ENCODE data around the gene PSMA7.

Gene PSMA7

DNA sequence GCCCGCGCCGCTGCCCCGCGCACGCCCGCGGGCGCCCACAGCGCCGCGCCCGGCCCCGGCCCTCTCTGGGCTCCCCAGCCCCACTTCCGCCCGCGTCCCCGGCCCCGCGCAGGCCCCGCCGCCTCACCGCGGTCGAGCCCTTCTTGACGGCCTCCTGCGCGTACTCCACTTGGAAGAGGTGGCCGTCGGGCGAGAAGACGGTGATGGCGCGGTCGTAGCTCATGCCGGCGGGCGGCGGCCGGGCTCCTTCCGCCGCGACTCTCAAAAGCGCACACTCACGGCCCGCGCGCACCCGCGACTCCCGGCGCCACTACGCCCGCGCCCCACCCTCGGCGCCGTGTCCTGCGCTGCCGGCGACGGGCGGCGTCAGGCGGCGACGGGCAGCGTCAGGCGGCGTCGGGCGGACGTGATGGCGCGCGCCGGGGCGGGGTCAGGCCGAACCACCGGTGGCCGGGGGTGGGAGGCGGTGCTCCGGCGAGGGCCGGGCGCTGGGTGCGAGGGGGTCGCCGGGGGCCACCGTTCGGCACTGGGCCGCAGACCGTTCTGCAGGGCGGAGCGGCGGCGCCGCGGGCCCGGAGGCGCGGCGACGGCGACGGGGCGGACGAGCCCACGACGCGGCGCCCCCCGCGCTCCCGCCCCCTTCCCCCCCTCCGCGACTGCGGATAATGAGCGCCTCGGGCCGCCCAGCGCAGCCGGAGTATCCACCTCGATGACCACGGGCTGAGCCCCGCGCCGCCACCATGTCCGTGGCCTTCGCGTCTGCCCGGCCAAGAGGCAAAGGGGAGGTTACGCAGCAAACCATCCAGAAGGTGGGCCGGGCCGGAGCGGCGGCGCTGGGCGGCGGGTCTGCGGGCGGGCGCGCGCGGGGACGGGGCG, at the start of gene PSMA7, which contains the start of gene SS18L1:
PSMA7 (minus strand) TSS at position 314 of the 876 bp plus-strand sequence; CDS start at position 223, 91 bp downstream.
SS18L1 (plus strand) TSS at position 689 of the 876 bp plus-strand sequence; CDS start at position 741, 52 bp downstream.
- DNase-seq = peak; percentile 77

DNA sequence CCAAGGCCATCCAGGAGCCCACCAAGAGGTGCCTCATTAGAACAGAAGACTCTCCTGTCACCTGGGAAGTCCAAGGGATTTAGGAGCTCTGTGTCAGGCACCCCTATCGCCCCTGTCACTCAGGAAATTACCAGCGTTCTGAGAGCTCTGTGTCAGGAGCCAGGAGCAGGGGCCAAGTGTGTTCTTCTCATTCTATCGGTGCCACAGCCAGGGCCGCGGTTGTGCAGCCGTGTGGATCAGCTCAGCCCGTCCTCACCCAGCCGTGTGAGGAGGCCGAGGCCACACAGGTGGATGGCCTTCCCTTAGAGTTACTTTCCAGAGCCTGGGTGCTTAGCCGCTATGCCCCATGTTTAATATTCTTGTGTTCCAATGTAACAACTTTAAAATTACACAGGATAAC, 49.4 kb upstream of the PSMA7 start:
- no peak for DNase-seq

DNA sequence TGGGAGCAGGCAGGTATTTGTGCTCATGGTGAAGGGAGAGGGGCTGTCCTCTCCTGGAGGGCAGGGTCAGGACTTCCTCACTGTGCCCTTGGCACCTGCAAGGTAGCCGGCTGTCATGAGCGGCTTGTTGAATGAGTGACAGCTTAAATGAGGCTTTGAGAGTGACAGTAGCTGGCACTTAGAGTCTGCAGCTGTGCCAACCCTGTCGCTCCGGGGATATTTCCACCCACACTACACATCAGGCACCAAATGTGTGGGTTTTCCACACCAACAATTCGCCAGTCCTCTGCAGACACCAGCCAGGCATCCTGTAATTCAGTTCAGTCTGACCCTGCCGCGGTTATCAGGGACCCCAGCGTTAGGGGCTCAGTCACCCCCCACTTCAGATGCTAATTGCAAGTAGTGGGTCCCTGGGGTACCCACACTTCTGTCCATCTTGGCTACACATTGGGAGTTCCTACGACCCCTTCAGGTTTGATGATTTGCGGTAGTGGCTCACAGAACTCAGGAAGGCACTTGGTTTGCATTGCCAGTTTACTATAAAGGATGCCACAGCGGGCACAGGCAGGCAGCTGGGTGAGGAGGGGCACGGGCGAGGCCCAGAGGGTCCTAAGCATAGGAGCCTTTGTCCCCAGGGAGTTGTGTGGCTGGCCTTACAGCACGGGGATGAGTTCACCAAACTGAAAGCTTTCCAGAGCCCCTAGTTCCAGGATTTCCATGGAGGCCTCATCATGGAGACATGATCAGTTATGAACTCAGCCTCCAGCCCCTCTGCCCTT, 48.8 kb upstream of the PSMA7 start:
- no peak for DNase-seq

DNA sequence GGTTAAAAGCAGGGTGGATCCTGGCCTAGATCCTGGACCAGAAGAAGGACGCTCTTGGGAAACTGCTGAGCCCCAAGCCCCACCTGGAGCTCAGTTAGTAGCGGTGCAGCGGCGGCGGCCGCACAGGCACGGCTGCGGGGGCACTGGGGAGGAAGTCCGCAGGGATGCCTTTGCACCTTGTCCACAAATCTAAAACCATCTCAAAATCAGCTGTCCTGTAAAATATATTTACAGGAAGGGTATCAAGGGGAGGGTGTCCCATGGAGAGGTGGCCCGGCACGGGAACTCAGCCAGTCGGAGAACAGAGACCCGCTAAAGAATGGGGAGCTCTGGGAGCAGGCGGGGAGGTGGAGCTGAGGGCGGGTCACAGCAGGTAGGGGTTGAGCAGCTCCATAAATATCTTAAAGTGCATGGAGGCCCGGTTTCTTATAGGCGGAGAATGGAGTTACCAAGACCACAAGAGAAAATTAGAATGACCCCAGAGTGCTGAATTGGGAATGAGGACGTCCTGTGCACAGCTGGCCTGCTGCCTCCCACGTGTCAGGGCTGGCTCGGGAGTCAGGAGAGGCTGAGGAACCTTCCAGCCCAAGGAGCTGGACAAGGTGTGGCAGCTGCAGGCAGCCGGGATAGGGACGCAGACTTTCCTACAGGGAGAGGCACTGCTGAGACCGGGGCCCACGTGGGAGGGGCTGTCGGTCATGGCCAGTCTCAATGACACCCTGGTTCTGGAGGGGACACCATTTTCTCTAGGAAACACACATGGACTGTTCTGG, 47.6 kb upstream of the PSMA7 start:
- no peak for DNase-seq

DNA sequence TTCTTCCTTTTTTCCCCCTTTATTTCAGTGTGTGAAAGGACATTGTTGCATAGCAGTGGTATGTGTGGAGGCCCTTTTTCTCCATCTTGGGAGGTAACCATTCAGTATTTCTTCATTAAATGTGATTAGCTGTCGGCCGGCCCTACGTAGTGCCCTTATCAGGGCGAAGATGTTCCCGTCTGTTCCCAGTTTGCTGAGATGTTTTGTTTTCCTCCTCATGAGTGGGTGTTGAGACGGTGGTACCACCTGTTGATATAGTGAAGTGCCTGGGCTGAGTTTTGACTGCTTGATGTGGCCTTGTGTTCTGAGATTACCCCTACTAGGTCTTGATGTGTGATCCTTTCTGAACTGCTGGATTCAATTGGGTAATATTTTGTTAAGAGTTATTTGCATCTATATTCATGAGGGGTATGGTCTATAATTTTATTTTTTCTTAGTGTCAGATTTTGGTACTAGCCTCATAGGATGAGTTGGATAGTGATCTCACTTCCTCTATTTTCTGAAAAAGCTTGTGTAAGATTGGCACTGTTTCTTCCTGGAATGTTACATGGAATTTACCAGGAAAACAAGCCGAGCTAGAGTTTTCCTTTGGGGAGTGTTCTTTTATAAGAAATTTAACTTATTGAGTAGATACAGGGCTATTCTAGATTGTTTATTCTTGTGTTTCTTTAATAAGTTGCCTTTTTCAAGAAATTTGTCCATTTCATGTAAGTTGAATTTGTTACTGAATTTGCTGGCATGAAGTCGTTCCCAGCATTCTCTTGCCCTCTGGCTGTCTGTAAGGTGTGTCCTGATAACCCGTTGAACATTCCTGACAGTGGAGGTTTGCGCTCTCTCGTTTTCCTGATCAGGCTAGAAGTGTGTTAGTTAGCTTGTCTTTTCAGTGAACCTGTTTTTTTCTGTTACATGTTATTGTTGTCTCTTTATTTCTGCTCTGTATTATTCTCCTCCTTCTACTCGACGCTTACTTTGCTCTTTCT, 44.0 kb upstream of the PSMA7 start:
- DNase-seq = no peak

DNA sequence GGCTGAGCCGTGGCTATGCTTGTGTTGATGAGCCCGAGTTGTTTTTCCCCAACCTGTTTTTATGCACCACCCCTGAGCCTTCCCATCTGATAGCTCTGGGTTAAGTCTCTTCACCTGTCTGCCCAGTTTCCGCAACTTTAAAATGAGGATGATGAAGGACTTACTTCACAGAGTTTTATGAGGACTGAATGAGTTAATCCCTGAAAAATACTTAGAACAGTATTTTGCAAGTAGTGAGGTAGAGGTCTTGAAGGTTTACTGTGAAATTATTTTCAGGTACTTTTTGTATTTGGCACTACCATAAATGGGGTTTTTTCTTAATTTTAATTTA, 42.9 kb upstream of the PSMA7 start:
- DNase-seq = no peak

DNA sequence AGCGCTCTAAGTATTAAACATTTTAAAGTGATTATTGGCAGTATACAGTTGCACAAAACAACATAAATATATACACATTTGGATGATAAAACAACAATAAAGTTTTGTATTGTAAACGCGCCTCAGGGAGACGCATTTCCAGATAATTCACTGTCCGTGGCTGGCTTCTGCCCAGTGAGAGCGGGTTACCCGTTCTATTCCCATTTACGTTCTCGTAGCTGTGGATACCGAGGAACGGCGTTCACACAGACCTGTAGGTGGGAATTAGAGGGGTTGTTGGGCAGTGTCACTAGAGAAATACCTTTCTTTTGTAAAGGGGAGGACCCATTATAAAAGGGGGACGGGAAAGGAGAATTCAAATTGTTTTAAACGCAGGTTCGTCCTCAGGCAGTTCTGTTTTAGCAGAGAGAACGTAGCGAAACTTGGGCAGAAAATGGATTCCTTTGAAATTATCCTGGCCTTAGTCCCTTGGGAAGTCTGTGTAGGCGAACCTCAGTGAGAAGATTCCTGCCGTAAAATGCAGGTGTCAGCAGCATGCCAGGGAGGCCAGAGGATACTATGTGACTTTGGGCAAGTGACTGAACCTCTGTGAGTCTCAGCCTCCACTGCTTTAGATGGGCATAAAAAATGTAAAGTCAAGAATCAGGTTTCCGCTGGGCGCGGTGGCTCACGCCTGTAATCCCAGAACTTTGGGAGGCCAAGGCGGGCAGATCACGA, 40.4 kb upstream of the PSMA7 start:
- DNase-seq = no peak

DNA sequence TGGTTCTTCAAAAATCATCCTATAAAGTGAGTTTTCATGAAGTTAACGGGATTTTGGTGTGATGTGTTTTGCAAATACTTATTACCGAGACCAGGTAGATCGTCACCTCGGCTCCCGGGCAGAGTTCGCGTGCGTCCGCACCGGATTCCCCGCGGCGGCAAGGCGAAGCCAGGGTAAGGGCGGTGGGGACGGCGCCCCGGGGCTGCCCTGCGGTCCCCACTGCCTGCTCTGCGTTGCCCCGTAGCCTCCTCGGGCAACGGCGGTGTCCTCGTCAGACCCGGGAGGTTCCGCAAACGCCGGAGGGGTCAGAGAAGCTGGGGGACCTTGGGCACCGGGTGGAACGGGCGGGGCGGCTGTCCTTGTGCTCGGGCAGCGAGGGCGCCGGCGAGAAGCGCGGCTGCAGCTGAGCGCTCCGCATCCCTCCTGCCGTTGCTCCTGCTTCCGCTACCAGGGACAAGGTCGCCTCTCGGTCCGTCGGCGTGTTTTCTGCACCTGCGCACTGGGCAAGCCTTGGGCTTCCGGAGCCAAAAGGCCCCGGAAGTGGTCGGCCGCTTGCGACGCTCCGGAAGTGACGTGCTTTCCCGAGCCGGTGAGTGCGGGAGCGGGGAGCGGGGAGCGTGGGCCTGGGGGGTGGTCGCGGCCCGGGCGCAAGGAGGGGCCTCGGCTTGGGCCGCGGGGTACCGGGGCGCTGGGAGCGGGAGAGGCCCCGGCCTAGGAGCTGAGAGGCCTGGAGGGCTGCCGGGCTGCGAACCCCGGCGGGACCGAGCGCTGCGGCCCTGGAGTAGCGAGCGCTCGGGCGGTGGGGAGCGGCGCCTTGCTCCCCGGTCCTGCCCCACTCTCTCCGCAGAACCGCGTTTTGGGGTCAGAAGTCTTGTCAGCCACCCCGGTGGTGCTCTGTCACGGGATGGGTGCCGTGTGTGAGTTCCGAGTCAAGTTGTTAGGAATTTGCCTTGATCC, 39.6 kb upstream of the PSMA7 start, which contains the start of gene MTG2:
MTG2 (plus strand) TSS at position 560 of the 957 bp plus-strand sequence. CDS start 10,393 bp downstream, outside the sequence.
- peak; percentile 90 for DNase-seq

DNA sequence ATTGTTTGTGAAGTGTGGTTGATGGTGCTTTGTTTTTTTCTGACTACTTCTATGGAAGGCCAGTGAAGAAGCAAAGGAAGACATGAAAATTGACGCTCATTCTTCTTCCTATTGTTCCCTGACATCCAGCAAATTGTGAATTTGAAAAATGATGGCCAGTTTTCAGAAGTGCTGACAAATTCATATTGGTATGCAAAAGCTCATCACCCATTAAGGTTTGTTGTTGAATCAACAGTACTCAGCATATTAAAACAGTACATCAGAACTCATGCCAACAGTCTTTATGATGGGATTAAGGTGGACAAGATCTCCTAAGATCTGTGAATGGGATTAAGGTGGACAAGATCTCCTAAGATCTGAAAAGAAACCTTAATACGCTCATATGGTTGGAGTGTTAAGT, 38.6 kb upstream of the PSMA7 start:
- no peak for DNase-seq

DNA sequence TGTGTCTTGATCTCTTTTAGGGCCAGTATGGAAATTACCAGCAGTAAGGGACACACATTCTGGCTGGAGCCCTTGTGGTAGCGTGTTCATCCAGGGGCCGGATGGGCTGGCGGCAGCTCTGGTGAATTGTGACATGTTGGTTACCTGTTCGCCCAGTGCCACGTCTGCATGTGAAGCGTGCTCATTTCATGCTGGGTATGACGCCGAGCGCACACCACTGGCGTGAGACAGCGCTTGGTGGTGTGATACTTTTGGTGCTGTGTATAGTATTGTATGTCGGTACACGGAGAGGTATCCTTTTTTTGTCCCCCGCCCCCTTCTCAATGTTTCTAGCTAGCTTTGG, 35.9 kb upstream of the PSMA7 start:
- DNase-seq = no peak

DNA sequence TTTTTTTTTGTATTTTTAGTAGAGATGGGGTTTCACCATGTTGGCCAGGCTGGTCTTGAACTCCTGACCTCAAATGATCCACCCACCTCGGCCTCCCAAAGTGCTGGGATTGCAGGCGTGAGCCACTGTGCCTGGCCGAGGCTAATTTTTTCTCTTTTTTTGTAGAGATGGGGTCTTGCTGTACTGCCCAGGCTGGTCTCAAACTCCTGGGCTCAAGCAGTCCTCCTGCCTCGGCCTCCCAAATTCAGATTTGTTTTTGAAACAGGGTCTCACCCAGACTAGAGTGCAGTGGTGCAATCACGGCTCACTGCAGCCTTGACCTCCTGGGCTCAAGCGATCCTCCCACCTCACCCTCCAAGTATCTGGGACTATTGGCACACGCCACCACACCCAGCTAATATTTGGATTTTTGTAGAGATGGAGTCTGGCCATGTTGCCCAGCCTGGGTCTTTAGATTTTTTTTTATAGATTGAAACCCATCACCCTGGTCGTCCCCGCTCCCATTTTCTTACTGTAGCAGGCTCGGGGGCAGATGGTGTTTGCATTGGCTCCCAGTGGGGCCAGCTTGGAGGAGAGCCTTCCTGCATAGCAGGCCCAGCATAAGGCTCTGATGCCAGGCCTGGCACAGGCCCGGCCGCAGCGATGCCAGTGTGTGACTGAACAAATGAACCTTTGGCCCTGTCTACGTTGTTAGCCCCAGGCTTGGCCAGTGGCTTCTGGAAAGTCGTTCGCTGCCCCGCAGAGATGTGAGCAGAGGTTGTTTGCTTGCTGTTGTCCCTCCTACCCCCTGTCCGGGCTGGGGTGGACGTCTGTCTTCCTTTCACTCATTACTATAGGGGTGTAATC, 35.3 kb upstream of the PSMA7 start:
- DNase-seq = no peak

DNA sequence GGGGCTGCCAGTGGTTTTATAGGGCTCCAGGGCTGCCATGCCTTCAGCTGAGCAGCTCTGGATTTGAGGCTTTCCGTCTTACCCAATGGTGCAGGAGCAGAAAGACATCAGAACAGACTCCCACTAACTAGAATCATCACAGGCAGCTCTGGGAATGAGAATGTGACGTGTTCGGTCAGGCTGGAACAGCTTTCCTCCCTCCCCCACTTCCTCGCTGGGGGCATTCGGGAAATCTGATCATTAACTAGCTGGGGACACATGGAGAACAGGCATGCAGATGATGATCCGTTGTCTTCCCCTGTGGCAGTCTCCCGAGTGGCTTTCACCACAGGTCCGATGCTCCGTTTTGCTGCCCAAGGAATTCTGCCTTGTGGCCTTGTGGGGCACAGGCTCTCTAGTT, 34.1 kb upstream of the PSMA7 start:
- DNase-seq = no peak

DNA sequence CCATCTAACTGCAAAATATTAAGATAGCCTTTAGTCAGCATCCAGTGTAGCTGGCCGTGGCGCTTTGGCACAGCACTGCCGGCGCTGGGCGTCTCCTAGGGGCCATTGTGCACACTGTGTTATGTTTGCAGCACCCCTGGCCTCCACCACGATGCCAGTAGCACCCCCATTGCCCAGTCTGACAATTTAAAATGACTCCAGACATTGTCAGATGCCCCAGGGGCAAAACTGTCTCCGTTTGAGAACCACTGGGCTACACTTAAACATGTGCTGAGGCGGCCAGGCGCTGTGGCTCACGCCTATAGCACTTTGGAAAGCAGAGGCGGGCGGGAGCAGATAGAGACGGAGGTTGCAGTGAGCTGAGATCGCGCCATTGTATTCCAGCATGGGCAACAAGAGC, 33.7 kb upstream of the PSMA7 start:
- DNase-seq = no peak

DNA sequence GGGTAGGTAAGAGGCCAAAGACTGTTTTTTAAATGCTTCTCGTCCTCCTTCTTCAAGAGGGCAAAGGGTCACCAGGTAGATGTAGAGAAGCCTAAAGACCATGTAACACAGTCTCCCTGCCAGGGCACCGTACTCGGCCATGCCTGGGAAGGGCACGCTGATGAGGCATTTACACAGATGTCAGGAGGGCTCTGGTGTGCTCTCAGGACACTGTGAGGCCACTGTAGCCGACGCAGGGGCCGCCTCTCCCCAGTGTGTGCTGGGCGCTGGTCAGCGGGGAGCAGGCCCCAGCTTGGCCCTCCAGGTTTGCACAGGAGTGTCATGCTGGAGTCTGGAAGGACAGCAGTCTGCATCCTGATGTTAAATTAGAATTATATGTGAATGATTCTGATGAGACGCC, 32.5 kb upstream of the PSMA7 start:
- no peak for DNase-seq

DNA sequence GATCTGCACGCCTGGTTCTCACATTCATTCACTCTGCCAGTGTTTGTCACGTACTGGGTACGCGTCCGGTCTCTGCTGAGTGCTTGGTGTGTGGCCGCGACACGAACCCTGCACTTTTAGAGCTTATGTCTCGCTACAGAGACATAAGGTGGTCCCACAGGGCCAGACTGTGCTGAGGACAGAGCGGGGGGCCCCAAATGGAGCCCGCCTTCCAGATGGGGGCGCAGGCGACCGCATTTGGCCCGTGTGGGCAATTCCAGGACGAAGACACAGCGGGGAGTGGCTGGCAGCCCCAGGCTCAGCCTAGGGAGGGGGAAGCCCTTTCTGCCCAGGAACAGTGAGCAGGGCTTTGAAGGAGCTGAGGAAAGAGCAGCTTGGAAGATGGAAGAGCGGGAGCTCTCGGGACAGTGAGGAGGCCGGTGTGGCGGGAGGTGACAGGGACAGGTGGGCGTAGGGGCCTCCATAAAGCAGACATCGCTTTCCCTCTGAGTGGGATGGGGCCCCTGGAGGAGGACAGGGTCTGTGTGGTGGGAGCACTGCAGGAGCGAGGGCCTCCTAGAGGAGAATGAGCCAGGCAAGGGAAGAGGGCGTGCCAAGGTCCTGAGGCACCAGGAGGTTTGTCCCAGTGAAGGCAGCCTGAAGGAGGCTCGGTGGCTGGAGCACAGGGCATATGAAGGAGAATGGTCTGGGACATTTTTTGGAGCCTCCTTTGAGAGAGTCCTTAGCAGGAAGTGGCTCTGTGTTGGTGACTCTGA, 31.9 kb upstream of the PSMA7 start:
- DNase-seq = no peak

DNA sequence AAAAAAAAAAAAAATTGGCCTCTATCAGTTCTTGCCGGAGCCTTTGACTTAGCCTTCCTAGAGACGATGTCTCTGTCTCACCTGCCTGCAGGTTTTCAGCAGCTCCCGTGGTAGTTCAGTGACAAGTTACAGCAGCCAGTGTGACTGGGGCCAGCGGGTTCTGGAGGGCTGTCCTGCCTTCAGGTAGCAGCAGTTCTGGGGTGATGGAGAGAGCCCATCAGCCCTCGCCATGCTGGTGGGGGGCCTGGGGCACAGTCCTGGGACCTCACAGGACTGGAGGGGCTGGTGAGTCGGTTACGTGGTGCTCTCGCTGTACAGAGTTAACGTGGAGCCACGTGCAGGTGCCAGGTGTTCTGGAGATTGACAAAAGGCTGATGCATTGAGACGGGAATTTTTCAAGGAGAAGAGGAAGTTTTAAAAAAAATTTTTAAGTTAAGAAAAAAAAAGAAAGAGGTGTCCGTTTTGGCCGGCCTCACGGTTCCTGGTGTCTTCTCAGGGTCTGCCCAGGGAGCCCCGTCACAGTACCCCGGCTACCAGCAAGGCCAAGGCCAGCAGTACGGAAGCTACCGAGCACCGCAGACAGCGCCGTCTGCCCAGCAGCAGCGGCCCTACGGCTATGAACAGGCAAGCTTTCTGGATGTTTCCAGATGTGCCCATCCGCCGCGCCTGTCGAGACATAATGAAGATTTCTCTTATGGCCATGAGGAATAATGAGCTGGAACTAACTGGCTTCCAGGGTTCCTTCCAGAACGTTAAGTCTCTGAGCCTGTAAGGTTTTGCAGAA, 31.0 kb upstream of the PSMA7 start:
- no peak for DNase-seq

DNA sequence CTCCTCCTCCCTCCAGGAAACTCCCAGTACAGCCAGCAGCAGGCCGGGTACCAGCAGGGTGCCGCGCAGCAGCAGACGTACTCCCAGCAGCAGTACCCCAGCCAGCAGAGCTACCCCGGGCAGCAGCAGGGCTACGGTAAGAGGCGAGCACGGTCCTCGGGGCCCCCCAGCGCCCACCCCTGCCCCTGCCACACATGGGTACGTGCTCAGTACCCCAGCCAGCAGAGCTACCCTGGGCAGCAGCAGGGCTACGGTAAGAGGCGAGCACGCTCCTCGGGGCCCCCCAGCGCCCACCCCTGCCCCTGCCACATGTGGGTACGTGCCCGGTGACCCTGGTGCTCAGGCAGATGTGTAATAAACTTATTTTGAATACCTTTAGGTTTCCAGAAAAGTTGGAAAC, 29.5 kb upstream of the PSMA7 start:
- DNase-seq = no peak

DNA sequence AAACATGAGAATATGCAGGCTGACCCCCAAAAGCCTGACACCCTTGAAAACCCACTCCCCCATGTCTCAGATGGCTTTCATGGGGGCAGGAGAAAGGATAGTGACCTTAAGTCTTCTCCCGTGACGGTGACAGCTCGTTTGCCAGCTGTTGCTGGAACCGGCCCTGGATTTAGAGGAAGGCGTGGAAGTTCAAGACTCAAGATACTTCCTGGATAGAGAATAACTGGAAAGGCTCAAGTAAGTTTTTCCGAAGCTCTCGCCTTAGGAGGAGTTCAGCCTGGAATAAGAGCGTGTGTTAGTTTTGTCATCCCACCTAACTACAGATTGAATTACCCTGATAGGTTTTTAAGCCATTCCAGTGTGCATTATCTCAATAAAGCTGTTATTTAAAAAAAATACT, 28.1 kb upstream of the PSMA7 start:
- DNase-seq = no peak

Data from activated CD4-positive, alpha-beta T cell treated with anti-CD3 and anti-CD28 coated beads for 1 hour (primary cell).